Ramos (cell line): Measurements from ENCODE around the gene TOX3.

Source experiments
- in situ Hi-C: fragments of 300-500 bp; cut with MboI; formaldehyde crosslinking; loops from one replicate; pipeline ENCODE4 v1.14.3; 2022; ENCODE audit warnings: low sequenced_read_pairs; ENCODE audit not compliant: unreplicated experiment

Gene TOX3

DNA sequence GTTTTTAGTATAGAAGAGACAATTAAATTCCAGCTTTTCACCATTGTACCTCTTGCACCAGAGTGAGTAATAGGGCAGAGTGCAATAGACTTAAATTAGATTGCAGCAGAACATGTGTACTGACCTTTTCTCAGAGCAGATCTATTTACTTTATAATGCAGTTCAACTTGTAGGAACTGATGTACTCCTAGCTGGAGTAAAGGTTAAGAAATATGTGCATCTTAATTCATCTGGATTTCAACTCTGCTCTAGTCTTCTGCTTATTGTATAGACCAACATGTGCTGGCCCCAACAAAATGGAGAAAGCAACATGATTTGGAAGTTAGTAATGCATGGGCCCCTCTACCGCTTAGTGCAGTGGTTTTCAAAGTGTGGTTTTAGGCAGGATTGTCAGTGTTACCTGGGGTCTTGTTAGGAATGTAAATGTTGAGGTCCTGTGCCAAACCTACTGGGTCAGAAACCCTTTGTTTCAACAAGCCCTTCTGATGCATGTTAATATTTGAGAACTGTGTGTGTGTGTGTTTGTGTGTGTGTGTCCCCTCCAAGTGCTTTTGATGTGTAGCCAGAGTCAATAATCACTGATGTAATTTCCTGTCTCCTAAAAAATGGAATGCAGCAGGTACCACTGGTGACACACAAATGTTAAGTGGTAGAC lies 138.6 kb downstream of the TOX3 start:
- in situ Hi-C loops = no loop called here

DNA sequence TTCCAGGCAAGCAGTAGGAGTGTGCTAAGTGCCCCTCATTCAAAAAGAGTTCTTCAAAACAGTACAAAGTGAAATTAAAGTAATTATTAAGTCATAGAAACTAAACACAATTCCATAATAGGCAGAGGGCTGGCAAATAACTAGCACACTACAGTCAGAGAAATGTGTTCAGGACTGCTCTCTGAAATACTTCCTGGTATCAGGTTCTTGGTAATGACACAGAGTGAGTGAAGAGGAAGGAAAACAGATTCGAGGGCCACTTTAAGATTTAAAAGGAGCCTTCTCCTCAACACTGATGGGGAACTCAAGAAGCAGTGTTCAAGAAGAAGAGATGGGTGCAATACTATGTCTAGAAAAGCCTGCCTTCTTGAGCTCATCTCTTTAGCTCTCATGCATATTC lies 139.2 kb downstream of the TOX3 start:
- in situ Hi-C loops = no loop called here

DNA sequence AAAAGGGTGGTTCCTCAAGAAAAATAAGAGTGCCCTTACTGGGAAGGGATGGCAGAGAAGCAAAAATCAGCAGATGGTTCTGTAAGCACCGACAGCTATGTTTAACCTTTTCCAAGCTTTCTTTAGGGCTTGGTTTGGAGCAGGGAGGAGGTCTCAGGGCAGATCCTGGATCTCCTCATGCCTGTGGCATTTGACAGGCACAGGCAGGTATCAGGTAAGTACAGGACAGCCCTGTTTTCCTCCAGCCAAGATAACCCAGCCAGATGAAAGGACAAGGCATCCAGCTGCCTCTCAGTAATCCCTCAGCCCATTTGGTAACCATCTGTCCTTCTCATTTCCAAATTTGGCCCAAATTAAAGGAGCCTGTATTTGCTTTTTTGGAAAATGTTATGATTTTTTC lies 141.5 kb downstream of the TOX3 start:
- in situ Hi-C loops = no loop called here

DNA sequence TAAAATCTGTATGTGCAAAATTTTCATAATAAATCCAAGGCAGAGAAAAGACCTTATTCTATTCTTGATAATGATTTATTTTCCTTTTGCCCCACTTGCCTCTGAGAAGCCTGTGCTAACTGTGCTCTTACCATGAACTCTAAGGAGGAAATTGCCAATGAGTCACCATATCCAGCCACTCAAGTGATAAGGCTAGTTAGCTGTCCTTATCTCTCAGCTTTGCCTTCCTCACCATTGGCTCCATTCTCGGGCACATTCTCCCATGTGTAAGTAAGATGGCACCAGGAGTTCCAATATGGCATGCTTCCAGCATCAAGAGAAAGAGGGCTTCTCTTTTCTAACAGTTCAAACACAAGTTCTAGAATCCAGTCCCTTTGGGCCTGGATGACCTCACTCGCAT lies 142.4 kb downstream of the TOX3 start:
- in situ Hi-C loops = no loop called here

DNA sequence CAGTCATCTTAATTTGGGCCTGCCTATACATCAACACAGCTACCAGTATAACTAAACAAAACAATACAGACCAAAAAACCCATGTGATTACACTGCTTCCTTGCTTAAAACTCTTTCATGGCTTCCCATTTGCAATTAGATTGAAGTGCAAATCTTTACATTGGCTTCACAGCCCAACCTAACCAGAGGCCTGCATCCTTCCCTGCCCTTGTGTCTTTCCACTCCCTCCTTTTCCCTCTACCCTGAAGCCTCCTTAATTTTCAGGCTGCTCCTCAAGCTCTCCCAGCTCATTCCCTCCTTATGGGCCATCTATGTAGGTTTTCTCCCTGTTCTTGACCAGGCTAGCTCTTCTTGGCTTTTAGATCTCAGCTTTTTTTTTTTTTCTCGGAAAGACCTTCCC lies 147.8 kb downstream of the TOX3 start:
- in situ Hi-C loops = no loop called here

DNA sequence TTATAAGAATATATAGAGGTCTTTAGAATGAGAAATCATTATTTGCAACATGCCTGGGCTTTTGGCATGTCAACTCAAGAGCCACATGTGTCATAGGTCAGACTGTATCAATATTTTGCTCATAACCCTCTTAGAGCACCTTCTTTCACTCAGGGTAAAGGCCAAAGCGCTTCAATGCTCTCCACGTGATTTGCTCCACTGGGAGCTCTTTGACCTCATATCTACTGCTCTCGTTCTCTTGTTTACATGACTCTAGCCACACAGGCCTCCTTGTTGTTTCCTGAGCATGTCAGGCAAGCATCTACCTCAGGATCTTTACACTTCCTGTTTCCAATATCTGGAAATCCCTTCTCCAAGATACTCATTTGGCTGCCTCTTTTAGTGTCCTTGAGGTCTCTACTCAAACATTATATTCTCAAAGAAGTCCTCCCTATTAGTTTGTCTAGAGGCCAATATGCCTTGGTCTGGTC lies 148.4 kb downstream of the TOX3 start:
- in situ Hi-C loops = no loop called here

DNA sequence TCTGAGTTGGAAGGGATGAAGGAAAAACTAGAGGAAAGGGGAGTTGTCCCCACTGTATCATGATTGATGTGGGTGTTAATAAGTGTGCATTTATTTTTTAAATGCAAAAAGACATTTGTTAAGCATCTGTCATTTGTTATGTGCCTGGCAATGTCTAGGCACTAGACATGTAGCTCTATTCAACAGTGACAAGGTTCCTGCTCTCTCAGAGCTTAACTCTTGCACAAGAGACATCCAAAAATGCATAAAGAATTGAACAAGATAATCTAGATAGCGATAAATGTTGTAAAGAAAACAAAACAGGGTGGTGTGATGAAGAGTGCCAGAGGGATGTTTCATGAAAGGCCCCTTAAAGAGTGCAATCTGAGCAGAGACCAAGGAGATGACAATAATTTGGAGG lies 148.9 kb downstream of the TOX3 start:
- in situ Hi-C loops = no loop called here

GRCh38 chr16:52393448-52393847 lies 153.5 kb downstream of the TOX3 start:
- in situ Hi-C loops = no loop called here

- in situ Hi-C loops = no loop called here
Observed at GRCh38 chr16:52389045-52389444, 157.9 kb downstream of the TOX3 start.
